IgD-negative memory B cell (primary cell): Measurements from ENCODE around the gene MFAP4. TPM values are rescaled to one million over a fixed set of nuclear protein-coding genes. Genes with fewer than 3 reads are reported as not detected.

Experiments used
- H3K27ac Mint-ChIP-seq, 3 donors: one replicate each; pipeline ENCODE4 v1.8.0; 2020 to 2022; ENCODE audit warnings: mild to moderate bottlenecking in 3 of 3, mixed read lengths in 3 of 3, moderate library complexity in 1 of 3
- H3K27me3 Mint-ChIP-seq: one replicate; pipeline ENCODE4 v1.8.0; 2021; ENCODE audit warnings: mixed read lengths
- H3K36me3 Mint-ChIP-seq: one replicate; pipeline ENCODE4 v1.8.0; 2020; ENCODE audit warnings: mild to moderate bottlenecking, mixed read lengths
- H3K4me1 Mint-ChIP-seq, 3 donors: one replicate each; pipeline ENCODE4 v1.8.0; 2020 to 2022; ENCODE audit warnings: mixed read lengths in 3 of 3, mild to moderate bottlenecking in 1 of 3
- H3K4me3 Mint-ChIP-seq, 4 donors: one replicate each; pipeline ENCODE4 v1.8.0; 2020 to 2022; ENCODE audit warnings: mild to moderate bottlenecking in 4 of 4, mixed read lengths in 4 of 4, moderate library complexity in 3 of 4
- H3K9me3 Mint-ChIP-seq, 3 donors: one replicate each; pipeline ENCODE4 v1.8.0; 2020 to 2021; ENCODE audit warnings: mixed read lengths in 3 of 3, mild to moderate bottlenecking in 1 of 3
- polyA plus RNA-seq: library from polyadenylated mRNA; unstranded; fragments of 300-500 nt; fragmentation: Illumina TruSeq; gene quantifications from one replicate; pipeline ENCODE4 v1.2.3, GENCODE V29; 2021

The MFAP4 gene
- polyA plus RNA-seq, 1 donor from 2014 or later, result not detected

DNA sequence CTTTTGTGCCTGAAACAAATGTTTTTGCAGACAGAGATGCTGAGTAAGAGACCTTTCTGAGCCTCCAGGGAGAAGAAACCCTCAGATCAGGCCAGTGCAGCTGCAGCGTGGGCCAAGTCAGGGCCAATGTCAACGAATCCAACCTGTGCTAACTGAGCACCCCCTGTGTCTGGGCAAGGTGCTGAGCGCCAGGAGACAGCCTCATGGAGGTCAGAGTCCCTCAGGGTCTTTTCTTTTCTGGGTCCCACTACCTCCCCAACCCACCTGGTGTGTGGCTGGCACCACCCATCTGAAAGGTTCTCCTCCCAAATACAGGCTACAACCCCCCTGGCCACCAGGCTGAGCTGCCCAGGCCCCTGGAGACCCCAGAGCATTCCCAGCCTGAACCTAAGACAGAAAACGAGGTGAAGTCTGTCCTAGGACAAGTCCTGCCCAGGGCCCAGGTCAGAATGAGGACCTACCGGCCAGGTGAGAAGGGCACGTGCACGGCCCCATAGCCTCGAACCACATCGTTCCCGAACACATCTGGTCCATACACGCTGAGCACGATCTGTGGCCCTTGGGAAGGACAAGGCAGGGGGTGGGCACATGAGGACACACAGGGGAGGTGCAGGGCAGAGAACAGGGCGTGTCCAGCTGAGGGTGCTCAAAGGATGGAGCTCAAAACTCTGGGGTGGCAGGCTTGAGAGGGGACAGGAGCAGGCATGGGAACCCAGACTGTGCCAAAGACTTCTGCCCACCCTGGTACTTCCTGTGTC lies 39.5 kb downstream of the MFAP4 start:
- Mint-ChIP-seq H3K27ac (no peak overlapping the region), H3K27me3 (peaks cover 2% of the 10 kb centered on the region), H3K4me3 (no peak overlapping the region), H3K9me3 (no peaks in the 10 kb centered on the region), H3K4me1 (peaks cover 5 to 8% (median 8%) of the 10 kb centered on the region in 3 donors), H3K36me3 (no peaks in the 10 kb centered on the region)

DNA sequence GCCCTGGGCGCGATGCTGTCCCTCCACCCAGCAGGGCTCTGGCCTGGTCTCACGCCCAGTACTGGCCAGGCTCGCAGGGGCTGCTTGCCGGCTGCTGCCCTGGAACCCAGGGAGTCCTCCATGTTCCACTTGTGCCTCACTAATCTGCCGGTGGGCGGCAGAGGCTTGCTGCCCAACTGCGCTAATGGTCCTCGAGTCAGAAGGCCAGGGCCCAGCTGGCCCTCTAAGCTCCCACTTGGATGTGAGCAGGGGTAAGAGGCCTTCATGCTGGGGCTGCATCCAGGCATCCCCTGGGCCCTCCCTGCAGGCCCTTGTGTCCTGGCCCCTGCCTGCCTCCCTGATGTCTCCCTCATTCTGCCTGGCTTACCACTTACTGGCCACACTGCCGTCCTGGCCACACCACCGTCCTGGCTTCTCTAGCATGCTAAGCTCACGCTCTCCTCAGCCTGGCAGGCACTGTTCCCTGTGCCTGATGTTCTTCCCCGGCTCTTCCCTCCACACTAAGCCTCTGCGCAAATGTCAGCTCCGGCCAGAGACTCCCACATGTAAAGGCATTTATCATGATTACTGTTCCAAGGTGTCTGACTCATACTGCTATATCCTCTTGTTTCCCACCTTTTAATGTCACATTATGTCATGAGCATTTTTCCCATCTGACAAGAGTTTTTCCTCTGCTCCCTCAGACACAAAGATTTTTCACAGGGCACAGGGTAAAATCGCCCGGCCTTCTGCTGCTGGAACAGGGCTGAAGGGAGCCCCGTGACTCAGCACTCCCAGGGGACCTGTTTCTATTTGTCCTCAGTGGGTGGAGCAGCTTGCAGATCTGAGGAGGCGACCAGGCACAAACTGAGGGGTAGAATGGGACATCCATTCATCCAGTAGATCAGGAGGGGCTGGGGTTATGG lies 40.4 kb downstream of the MFAP4 start:
- Mint-ChIP-seq H3K4me3 (no peak overlapping the region), H3K4me1 (peaks cover 5 to 8% (median 8%) of the 10 kb centered on the region in 3 donors), H3K27ac (peak overlapping the region in 1 of 3 donors; percentile 32), H3K36me3 (no peaks in the 10 kb centered on the region), H3K9me3 (no peaks in the 10 kb centered on the region), H3K27me3 (peaks cover 4% of the 10 kb centered on the region)

DNA sequence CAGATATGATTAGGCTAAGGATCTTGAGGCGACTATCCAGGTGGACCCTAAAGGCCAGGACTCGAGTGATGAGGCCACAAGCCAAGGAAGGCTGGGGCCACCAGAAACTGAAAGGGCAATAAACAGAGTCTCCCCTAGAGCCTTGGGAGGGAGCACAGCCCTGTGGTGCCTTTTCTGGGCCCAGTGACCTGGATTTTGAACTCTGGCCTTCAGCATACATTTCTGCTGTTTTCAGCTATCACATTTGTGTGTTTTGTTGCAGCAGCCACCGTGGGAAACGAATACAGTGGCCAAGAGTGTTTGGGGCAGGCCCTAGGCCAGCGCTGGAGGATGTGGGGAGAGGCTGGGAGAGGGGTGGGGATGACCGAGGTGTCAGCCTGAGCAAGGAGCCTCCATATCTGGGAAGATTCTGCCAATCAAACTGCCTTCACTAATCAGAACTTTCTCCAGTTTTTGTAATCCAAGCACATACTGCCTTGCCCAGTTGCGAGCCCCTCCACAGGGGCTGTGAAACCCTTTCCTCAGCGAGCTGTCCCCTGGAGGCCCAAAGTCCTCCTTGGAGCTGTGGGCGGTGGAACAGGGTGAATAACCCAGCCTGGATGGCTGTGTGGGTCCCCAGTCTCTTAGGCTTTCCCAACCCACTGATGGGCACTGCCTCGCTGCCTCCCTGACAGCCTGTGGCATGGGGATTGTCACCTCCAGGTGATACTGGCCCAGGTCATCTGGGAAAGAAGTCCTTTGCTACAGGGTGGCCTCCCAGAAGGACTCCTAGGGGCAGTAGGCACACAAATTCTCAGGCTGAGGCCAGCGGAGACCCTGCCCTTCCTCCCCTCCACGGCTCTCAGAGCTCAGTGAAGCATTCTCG lies 41.3 kb downstream of the MFAP4 start:
- H3K4me1 Mint-ChIP-seq, result peaks cover 5 to 8% (median 8%) of the 10 kb centered on the region in 3 donors
- H3K36me3 Mint-ChIP-seq, result no peaks in the 10 kb centered on the region
- H3K27ac Mint-ChIP-seq, result no peak overlapping the region
- H3K27me3 Mint-ChIP-seq, result peaks cover 6% of the 10 kb centered on the region
- no peak overlapping the region for H3K4me3 Mint-ChIP-seq
- H3K9me3 Mint-ChIP-seq, result no peaks in the 10 kb centered on the region

DNA sequence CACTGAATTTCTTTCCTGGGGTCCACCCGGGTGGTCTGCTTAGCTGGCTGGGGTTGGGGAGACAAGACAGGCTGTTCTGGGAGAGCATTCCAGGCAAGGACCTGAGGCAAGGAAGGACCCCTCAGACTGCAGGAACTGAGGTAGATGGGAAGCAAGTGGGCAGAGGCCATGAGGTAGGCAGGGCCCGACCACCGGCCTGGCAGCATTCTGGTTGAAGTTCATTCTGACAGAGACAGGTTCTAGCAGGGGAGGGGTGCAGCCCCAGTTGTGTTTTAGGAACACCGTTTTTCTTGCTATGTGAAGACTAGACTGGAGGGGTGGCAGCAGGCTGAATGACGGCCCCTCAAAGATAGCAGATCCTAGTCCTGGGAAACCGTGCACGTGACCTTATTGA lies 41.9 kb downstream of the MFAP4 start:
- peaks cover 6% of the 10 kb centered on the region for H3K27me3 Mint-ChIP-seq
- no peaks in the 10 kb centered on the region for H3K36me3 Mint-ChIP-seq
- peaks cover 5 to 8% (median 8%) of the 10 kb centered on the region in 3 donors for H3K4me1 Mint-ChIP-seq
- no peak overlapping the region for H3K4me3 Mint-ChIP-seq
- H3K9me3 Mint-ChIP-seq, result no peaks in the 10 kb centered on the region
- no peak overlapping the region for H3K27ac Mint-ChIP-seq

DNA sequence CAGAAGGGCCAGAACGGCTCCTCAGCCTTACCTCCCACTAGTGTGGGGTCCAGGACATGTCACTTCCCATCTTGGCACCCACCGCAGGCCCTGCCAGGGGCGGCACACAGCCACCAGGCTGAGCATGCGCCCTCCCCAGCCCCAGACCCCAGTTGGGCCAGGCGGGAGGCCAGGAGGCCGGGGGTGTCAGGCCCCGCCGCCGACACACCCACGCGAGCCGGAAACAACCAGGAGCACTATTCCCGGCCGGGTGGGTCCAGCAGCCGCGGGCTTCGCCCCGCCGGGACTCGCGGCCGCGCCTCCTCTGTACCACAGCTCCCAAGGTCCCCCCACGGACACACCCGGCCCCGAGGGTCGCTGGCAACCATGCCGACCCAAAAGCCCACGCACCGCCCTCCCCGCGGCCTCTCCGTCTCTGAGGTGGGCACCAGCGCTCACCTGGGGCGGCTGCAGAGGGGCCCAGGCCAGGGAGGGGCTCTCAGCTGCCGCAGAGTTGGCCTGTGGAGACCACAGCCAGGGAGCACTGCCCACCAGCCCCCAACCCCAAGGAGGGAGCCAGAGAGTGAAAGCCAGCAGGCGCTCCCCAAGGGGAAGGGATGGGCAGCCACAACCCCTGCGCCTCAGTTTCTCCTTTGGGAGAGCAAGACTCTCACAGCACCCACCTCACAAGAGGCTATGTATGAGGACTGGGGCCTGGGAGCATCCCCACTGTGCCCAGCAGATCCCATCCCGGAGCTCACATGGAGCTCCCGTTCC lies 42.5 kb downstream of the MFAP4 start:
- Mint-ChIP-seq H3K9me3 (no peaks in the 10 kb centered on the region), H3K4me3 (no peak overlapping the region), H3K4me1 (peaks cover 5 to 8% (median 8%) of the 10 kb centered on the region in 3 donors), H3K27me3 (peaks cover 6% of the 10 kb centered on the region), H3K27ac (no peak overlapping the region), H3K36me3 (no peaks in the 10 kb centered on the region)

DNA sequence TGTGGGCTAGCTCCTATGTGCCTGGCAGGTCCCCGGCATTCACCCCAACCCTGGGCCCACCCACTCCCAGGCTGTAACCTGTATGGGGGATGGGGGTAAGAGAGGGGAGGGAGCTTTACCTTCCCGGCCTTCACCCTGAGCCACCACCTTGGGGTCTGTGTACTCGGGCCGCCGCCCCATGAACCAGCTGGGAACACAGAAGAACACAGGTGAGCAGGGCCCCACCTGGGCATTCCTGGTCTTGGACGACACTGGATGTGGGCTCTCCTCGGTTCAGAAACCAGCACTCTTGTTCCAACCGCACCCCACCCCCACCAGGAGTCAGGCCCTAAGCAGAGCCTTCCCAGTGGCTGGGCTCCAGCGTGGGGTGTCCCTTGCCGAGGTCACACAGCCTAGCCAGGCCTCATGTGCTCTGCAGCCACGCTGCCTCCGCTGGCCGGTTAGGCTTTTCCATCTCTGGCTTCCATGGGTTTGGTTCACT lies 43.3 kb downstream of the MFAP4 start:
- Mint-ChIP-seq H3K27me3 (peaks cover 6% of the 10 kb centered on the region), H3K27ac (no peak overlapping the region)

DNA sequence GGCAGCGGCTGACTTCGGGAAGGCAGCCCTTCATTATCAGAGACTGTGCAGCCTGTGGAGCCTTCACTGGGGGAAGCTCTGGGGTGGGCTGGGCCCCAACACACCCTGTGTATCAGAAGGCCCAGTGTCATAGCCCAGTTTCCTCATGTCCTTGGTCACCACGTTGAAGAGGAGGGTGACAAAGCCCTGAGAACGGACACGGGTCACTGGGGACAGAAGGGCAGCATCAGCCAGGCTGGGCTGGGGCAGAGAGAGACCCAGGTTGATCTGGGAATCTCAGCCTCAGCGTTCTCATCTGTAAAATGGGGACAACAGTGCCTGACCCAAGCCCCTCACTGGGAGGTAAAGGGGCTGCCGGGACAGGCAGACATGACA lies 43.7 kb downstream of the MFAP4 start:
- no peak overlapping the region for H3K27ac Mint-ChIP-seq
- peaks cover 5 to 8% (median 8%) of the 10 kb centered on the region in 3 donors for H3K4me1 Mint-ChIP-seq
- no peaks in the 10 kb centered on the region for H3K9me3 Mint-ChIP-seq
- H3K4me3 Mint-ChIP-seq, result no peak overlapping the region
- no peaks in the 10 kb centered on the region for H3K36me3 Mint-ChIP-seq
- H3K27me3 Mint-ChIP-seq, result peaks cover 8% of the 10 kb centered on the region

More for the DNA sequence above, 43.3 kb downstream of the MFAP4 start:
- peaks cover 5 to 8% (median 8%) of the 10 kb centered on the region in 3 donors for H3K4me1 Mint-ChIP-seq
- no peaks in the 10 kb centered on the region for H3K9me3 Mint-ChIP-seq
- H3K36me3 Mint-ChIP-seq, result no peaks in the 10 kb centered on the region
- H3K4me3 Mint-ChIP-seq, result no peak overlapping the region

DNA sequence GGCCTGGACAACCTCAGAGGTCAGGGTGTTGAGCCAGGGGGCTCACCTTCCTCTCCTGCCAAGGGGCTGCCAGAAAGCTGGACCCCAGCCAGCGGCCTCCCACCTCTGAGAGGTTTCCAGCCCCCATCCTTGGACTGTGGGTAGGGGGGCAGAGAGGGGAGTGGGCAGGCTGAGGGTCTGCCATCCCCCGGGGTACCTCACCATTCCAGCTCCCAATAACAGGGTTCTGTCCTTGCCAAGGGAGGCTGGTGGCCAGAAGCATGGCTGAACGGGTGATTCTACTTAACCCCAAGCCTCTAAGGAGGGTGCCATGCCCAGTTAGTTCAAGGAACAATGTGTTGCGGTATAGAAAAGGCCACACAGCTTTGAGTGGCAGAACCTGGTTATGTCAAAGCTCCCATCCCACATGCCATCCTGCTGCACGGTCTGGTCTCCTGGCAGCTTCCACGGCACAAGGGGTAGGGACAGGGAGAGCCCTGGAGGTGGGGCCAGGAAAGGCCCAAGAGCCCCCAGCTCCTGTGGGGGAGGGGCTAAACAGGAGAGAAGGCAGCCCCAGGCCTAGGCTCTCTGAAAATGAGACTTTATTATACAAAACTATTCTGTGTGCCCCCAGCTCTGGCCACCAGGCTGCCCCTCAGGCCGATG lies 44.3 kb downstream of the MFAP4 start:
- Mint-ChIP-seq H3K36me3 (no peaks in the 10 kb centered on the region), H3K27me3 (peaks cover 8% of the 10 kb centered on the region), H3K27ac (no peak overlapping the region), H3K9me3 (no peaks in the 10 kb centered on the region), H3K4me3 (no peak overlapping the region), H3K4me1 (peaks cover 5 to 8% (median 8%) of the 10 kb centered on the region in 3 donors)

DNA sequence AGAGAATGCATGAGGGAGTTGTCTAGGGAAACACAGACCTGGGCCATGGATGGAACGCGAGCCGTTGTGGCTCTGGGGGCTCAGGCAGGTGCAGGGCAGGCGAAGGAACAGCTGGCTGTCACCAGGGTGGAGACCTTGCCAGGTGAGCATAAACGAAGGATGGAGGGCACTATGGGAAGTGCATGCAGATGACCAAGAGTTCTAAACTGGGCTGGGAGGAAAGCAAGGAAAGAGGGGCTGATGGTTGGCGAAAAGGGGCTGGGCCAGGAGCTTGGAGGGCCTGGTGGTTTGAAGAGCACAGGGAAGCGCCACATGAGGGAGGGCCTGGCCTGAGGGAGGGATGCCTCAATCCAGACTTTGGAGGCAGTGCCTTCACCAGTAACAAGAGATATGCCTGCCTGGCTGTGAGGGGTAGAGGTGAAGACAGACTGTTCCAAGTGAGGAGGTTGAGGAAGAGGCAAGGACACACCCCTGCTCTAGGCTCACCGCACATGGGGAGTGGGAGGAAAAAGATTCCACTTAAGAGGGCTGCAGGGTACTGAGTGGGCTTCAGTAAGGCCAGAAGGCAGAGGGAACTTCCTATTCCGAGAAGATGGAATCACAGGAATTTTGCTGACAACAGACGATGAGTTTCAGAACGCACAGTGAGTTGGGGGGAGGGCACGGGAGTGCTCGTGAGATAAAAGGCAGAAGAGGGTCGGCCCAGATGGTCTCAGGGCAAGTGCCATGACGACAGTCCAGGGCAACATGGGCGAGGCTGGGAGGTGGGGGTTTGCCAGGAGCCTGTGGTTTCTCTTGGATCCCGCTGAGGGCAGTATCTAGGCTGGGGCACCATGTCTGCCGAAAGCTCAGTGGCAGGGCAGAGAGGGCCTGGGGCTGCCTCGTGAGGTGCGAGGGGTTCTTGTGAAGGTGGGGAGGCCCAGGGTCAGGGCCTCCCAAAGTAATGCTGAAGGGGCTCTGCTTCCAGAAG lies 45.1 kb downstream of the MFAP4 start:
- Mint-ChIP-seq H3K36me3 (no peaks in the 10 kb centered on the region), H3K27me3 (peaks cover 10% of the 10 kb centered on the region), H3K27ac (peak overlapping the region in 1 of 3 donors; percentile 9), H3K4me3 (no peak overlapping the region), H3K9me3 (no peaks in the 10 kb centered on the region), H3K4me1 (peaks cover 4% of the 10 kb centered on the region in 3 donors)

DNA sequence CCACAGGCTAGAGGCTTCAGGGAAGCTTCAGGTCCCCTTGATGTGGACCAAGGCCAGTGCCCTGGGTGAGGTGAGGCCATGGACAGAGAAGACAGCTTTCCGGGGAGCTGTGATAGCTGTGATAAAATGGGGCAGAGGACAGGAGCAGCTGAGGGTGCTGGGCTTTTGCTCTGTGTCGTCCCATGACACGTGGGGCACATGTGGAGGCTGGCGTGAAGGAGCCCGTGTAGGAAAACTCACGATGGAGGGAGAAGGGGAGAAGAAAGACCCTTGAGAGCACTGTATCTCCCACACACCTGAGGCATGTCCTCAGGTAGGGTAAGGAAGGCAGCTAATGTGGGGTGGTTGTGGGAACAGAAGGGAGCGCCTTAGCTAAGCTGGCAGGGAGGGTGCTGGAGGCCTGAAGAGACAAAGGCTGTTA lies 45.8 kb downstream of the MFAP4 start:
- no peaks in the 10 kb centered on the region for H3K9me3 Mint-ChIP-seq
- no peaks in the 10 kb centered on the region for H3K36me3 Mint-ChIP-seq
- no peaks in the 10 kb centered on the region for H3K4me1 Mint-ChIP-seq
- no peak overlapping the region for H3K27ac Mint-ChIP-seq
- H3K4me3 Mint-ChIP-seq, result peak overlapping the region in 1 of 4 donors; percentile 35
- H3K27me3 Mint-ChIP-seq, result peaks cover 7% of the 10 kb centered on the region

DNA sequence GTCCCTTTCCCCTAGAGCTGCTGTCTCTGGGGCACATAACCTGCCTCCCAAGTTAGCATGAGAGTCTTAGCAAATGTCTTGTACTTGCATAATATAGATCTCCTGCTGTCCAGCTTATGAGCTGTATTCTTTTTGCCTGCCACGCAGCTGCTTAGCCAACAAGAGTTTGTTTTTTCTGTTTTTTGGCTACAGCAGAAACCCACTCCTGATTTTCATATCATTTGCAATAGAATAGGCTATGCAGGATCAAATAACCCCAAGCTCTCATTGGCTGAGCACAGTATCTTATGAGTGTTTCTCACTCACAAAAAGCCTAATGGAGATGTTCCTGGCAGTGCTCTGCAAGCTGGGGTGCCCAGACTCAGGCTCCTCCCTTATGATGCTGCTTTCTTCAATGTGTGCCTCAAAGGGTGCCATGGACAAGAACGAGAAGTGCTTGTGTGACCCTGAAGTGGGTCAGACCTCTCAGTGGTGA lies 47.6 kb downstream of the MFAP4 start:
- H3K36me3 Mint-ChIP-seq, result no peaks in the 10 kb centered on the region
- no peaks in the 10 kb centered on the region for H3K9me3 Mint-ChIP-seq
- H3K4me3 Mint-ChIP-seq, result no peak overlapping the region
- H3K27ac Mint-ChIP-seq, result peak overlapping the region in 1 of 3 donors; percentile 22
- H3K4me1 Mint-ChIP-seq, result no peaks in the 10 kb centered on the region
- H3K27me3 Mint-ChIP-seq, result peaks cover 7% of the 10 kb centered on the region

DNA sequence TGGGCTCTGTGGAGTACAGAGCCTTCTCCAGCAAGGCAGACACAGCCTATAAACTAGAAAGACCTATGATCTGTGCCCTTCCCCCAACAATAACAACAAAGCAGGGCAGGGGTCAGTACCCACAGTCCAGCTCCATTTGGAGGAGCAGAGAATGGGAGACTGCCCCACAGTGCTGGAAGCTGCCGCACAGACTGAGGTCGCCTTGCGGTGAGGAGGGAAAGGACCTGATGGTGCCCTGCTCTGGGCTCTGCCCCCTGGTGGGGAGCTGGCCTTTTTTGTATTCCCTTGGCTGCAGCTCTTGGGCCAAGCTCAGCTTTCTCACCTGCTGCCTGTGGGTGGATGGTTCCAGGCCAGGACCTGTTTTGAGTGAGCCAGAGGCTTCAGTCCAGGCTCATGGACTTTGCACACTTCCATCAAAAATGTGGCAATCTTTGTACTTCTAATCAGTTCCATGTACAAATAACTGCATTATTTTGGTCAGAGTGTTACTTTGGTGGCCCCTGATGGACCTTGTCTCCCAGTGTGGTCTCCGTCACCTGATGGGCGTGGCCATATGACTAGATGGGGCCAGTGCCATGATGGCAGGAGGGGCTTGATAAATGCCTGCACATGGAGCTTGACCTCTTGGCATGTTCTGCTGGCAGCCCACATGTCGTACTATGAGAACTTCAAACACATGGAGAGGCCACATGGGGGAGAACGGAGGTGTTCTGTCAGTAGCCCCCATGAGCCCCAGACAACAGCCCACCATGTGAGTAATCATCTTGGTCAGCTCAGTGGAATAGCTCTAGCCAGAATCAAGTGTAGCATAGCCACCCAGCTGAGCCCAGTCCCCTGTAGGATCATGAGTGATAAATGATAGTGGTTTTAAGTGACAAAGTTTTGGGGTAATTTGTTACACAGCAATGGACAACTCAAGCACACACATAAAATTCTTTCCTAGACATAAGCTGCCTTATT lies 48.7 kb downstream of the MFAP4 start:
- no peak overlapping the region for H3K27ac Mint-ChIP-seq
- peaks cover 7% of the 10 kb centered on the region for H3K27me3 Mint-ChIP-seq
- H3K4me3 Mint-ChIP-seq, result no peak overlapping the region
- no peaks in the 10 kb centered on the region for H3K9me3 Mint-ChIP-seq
- H3K4me1 Mint-ChIP-seq, result no peaks in the 10 kb centered on the region
- H3K36me3 Mint-ChIP-seq, result no peaks in the 10 kb centered on the region
